Peyer's patch (tissue), 4 donors: ENCODE measurements around the gene SIL1.

Source experiments
- POLR2A ChIP-seq, 2 donors: fragments of 450-650 bp; IDR thresholded peaks; one replicate each; pipeline ENCODE4 v1.5.1; 2017; ENCODE audit warnings: antibody characterized with exemption in 2 of 2, mild to moderate bottlenecking in 2 of 2, moderate library complexity in 2 of 2
- TF ChIP-seq, protein P1 (sequence below), 6 experiments: fragments of 450-650 bp in 4 of 6; fragments of 200-600 bp in 2 of 6; sonication (generic) in 1 of 6; IDR thresholded peaks; one replicate each; pipeline ENCODE4 v1.5.1; 2017 to 2019; ENCODE audit warnings: antibody characterized with exemption in 6 of 6, mild to moderate bottlenecking in 3 of 6, moderate library complexity in 1 of 6

- TF ChIP-seq, protein P1, sequence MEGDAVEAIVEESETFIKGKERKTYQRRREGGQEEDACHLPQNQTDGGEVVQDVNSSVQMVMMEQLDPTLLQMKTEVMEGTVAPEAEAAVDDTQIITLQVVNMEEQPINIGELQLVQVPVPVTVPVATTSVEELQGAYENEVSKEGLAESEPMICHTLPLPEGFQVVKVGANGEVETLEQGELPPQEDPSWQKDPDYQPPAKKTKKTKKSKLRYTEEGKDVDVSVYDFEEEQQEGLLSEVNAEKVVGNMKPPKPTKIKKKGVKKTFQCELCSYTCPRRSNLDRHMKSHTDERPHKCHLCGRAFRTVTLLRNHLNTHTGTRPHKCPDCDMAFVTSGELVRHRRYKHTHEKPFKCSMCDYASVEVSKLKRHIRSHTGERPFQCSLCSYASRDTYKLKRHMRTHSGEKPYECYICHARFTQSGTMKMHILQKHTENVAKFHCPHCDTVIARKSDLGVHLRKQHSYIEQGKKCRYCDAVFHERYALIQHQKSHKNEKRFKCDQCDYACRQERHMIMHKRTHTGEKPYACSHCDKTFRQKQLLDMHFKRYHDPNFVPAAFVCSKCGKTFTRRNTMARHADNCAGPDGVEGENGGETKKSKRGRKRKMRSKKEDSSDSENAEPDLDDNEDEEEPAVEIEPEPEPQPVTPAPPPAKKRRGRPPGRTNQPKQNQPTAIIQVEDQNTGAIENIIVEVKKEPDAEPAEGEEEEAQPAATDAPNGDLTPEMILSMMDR (IDR thresholded peaks at IDR 0.05): no peak
- TF ChIP-seq POLR2A (IDR thresholded peaks at IDR 0.05): no peak
Measured at GRCh38 chr5:139121120-139121519, 77.0 kb downstream of the SIL1 start.
